ENCODE results near the gene HIVEP3. TPM values are rescaled to one million over a fixed set of nuclear protein-coding genes. Genes with fewer than 3 reads are reported as not detected.

The HIVEP3 gene
- total RNA-seq, 1 donor, result 1.2 TPM

GRCh38 chr1:41802532-41803501 lies 115.9 kb downstream of the HIVEP3 start:
- no peak overlapping the region for H3K4me3 ChIP-seq (ENCODE audit: low read depth, low read length)
- TF ChIP-seq, protein P1, sequence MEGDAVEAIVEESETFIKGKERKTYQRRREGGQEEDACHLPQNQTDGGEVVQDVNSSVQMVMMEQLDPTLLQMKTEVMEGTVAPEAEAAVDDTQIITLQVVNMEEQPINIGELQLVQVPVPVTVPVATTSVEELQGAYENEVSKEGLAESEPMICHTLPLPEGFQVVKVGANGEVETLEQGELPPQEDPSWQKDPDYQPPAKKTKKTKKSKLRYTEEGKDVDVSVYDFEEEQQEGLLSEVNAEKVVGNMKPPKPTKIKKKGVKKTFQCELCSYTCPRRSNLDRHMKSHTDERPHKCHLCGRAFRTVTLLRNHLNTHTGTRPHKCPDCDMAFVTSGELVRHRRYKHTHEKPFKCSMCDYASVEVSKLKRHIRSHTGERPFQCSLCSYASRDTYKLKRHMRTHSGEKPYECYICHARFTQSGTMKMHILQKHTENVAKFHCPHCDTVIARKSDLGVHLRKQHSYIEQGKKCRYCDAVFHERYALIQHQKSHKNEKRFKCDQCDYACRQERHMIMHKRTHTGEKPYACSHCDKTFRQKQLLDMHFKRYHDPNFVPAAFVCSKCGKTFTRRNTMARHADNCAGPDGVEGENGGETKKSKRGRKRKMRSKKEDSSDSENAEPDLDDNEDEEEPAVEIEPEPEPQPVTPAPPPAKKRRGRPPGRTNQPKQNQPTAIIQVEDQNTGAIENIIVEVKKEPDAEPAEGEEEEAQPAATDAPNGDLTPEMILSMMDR (IDR thresholded peaks at IDR 0.05; ENCODE audit: insufficient read depth, low read length), result no peak
- DNase-seq (ENCODE audit: low read depth), result peak; percentile 19

DNA sequence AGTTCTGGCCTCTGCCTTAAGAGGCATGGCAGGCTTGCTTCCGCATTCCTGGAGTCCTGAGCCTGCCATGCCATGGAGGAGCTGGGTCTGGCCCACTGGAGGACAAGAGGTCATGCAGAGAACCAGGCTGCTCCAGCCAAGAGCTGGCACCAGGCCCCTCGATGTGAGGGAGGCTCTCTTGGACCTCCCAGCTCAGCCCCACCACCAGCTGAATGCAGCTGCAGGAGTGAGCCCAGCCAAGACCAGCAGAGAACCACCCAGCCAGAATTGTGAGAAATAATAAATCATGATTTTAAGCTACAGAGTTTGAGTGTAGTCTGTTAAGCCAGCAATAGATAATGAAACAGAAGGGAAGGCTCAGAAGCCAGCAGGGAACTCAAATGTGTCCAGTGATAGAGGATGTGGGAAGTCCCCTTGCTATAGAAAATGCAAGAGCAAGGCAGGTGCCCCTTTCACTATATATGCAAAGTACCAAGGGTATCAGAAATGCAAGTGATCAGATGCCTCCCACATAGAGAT lies 118.4 kb downstream of the HIVEP3 start:
- DNase-seq (ENCODE audit: low read depth), result peak; percentile 58
- H3K4me3 ChIP-seq (ENCODE audit: low read depth, low read length), result no peak overlapping the region
- TF ChIP-seq, protein P1 (IDR thresholded peaks at IDR 0.05; ENCODE audit: insufficient read depth, low read length), result no peak

- peak; percentile 39 for DNase-seq (ENCODE audit: low read depth)
- H3K4me3 ChIP-seq (ENCODE audit: low read depth, low read length), result no peak overlapping the region
- TF ChIP-seq, protein P1 (IDR thresholded peaks at IDR 0.05; ENCODE audit: insufficient read depth, low read length), result no peak
Observed at GRCh38 chr1:41799723-41800122, 119.0 kb downstream of the HIVEP3 start.

DNA sequence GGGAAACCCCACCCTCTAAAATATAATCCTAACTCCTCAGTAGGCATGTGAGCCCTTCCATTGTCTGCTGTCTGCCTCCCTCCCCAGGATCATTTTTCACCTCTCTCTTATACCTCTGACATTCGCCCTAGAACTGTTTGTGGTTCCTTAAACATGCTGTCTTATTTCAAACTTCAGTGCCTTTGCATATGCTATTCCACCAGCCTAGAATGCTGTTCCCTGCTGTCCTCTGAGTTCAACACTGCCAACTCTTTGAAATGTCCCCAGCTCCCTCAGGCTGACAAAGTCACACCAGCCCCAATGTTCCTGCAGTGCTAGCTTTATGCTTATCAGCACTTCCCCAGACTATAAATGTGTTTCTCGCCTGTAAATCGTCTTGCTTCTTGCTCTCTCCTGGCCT lies 119.5 kb downstream of the HIVEP3 start:
- H3K4me3 ChIP-seq (ENCODE audit: low read depth, low read length), result no peak overlapping the region
- TF ChIP-seq, protein P1 (IDR thresholded peaks at IDR 0.05; ENCODE audit: insufficient read depth, low read length), result no peak
- DNase-seq (ENCODE audit: low read depth), result no peak

DNA sequence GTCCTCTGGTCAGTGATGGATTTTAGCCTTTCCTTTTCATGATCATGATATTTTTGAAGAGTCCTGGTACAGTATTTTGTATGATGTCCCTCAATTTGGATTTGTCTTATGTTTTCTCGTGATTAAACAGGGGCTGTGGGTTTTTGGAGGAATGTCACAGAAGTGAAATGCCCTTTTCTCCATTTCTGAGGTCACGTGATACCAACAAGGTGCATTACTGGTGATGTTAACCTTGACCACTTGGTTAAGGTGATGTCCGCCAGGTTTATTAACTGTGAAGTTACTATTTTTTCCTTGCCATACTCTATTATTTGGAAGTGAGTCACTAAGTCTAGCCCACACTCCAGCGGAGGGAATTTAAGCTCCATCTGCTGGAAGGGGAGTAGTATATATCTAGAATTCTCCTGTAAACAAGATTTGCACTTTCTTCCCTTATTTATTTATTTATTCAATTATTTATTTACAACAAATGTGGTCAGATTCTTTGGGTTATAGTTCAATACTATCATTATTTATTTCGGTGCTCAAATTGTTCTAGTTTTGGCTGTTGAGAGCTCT lies 123.4 kb downstream of the HIVEP3 start:
- TF ChIP-seq, protein P1 (IDR thresholded peaks at IDR 0.05; ENCODE audit: insufficient read depth, low read length), result peak; percentile 47
- DNase-seq (ENCODE audit: low read depth), result peak; percentile 64
- H3K4me3 ChIP-seq (ENCODE audit: low read depth, low read length), result no peak overlapping the region

GRCh38 chr1:41794031-41794430 lies 124.7 kb downstream of the HIVEP3 start:
- H3K4me3 ChIP-seq (ENCODE audit: low read depth, low read length), result no peak overlapping the region
- DNase-seq (ENCODE audit: low read depth), result no peak
- TF ChIP-seq, protein P1 (IDR thresholded peaks at IDR 0.05; ENCODE audit: insufficient read depth, low read length), result no peak

Measured in fibroblast of the aortic adventitia (primary cell).